ENCODE data around the gene SPANXN1.
"Not testable (repeated sequence)": the region's sequence is repeated elsewhere in the genome, so short reads cannot be mapped to it uniquely, and the experiment has no call there.

The SPANXN1 gene

GRCh38 chrX:145247203-145247602, at the start of gene SPANXN1:
Gene SPANXN1, plus strand, starts transcription at chrX:145247503. Its CDS starts 84 bp downstream, at chrX:145247587.
- DNase-seq = not testable (repeated sequence)

GRCh38 chrX:145199078-145199477, 48.2 kb upstream of the SPANXN1 start:
- DNase-seq = no peak

GRCh38 chrX:145213504-145213903, 33.8 kb upstream of the SPANXN1 start:
- no peak for DNase-seq

- no peak for DNase-seq
Observed at GRCh38 chrX:145292218-145292617, 44.9 kb downstream of the SPANXN1 start.

All from right forelimb (tissue), 1 donor.